ENCODE results near the gene AARS2. TPM values are rescaled to one million over a fixed set of nuclear protein-coding genes. Genes with fewer than 3 reads are reported as not detected.

AARS2 gene
- total and polyA plus RNA-seq, 2 of the 8 experiments (the other 6 are each of a cell fraction or from before 2014, with no cell fraction given) = 8.6 to 20.4 TPM

GRCh38 chr6:44268095-44268628 lies 45.0 kb downstream of the AARS2 start:
- Histone ChIP-seq H3K4me1 (replicated peaks in 1 of 4; ENCODE audit: control insufficient read depth in 3 of 4, insufficient read depth in 4 of 4, low read length in 3 of 4) (peaks cover 16 to 46% (median 22%) of the 10 kb centered on the region in 4 experiments), H2AK5ac (ENCODE audit: low read depth, low read length) (no peak overlapping the region), H3K4me2 (ENCODE audit: insufficient read depth in 1 of 2, low read depth in 2 of 2, low read length in 2 of 2) (peak overlapping the region; percentile 4 to 57; a peak in 3 of 4 replicates), H4K20me1 (replicated peaks in 1 of 2; ENCODE audit: control insufficient read depth in 1 of 2, insufficient read depth in 2 of 2, low read length in 2 of 2) (peaks cover 1 to 2% of the 10 kb centered on the region in 2 experiments), H3K27ac (ENCODE audit: low read depth, low read length) (no peak overlapping the region), H3K14ac (ENCODE audit: insufficient read length) (no peak overlapping the region), H3K56ac (replicated peaks; ENCODE audit: insufficient read length, low read depth, low read length) (no peak overlapping the region), H3K79me1 (ENCODE audit: low read depth, low read length) (peaks cover 3% of the 10 kb centered on the region; the same call in 1 of the 2 replicates), H4K8ac (ENCODE audit: extremely low read depth, insufficient read depth, low read length) (no peak overlapping the region), H3K23me2 (ENCODE audit: low read depth, low read length) (peaks cover 14% of the 10 kb centered on the region), H4K91ac (replicated peaks; ENCODE audit: insufficient read length, low read length) (peak overlapping the region; percentile 10), H2BK5ac (ENCODE audit: low read depth, low read length) (no peak overlapping the region), H3K4me3 (ENCODE audit: extremely low read depth in 1 of 4, insufficient read depth in 2 of 4, low read depth in 3 of 4, low read length in 4 of 4) (peak overlapping the region in 3 of 4 experiments; percentile 7 to 43 (median 17); a peak in 4 of 8 replicates), H2AFZ (ENCODE audit: low read length) (0 out of 2 replicates have a peak overlapping the region, but pooled peaks have one; percentile 36), H3K18ac (ENCODE audit: extremely low read depth, low read length) (no peak overlapping the region; the same call in 1 of the 2 replicates), H2BK20ac (ENCODE audit: low read length) (no peak overlapping the region), H2BK120ac (replicated peaks; ENCODE audit: low read depth, low read length) (no peak overlapping the region), H2BK15ac (ENCODE audit: low read length) (peak overlapping the region; percentile 73; the same call in 1 of the 2 replicates), H3K27me3 (replicated peaks in 1 of 4; ENCODE audit: control insufficient read depth in 3 of 4, extremely low read depth in 1 of 4, insufficient read depth in 3 of 4, low read length in 3 of 4) (peaks cover 0 to 3% (median 0%) of the 10 kb centered on the region in 4 experiments; a peak in 2 of 7 replicates), H4K5ac (ENCODE audit: insufficient read length, low read depth, low read length) (no peak overlapping the region), H3K9me3 (ENCODE audit: insufficient read depth in 2 of 2, low read depth in 1 of 2, low read length in 1 of 2) (no peaks in the 10 kb centered on the region), H3K23ac (ENCODE audit: insufficient read length) (no peak overlapping the region), H3K79me2 (ENCODE audit: control insufficient read depth in 1 of 2, insufficient read depth in 2 of 2, low read length in 2 of 2) (peaks cover 0 to 10% of the 10 kb centered on the region in 2 experiments; a peak in 1 of 4 replicates), H3K36me3 (ENCODE audit: control insufficient read depth in 2 of 4, insufficient read depth in 4 of 4, low read length in 3 of 4) (no peaks in the 10 kb centered on the region), H3K9ac (replicated peaks in 1 of 4; ENCODE audit: extremely low read depth in 1 of 4, low read depth in 3 of 4, low read length in 3 of 4) (no peak overlapping the region), H2BK12ac (ENCODE audit: low read depth, low read length) (peak overlapping the region; percentile 82; the same call in 1 of the 2 replicates), H3K4ac (replicated peaks; ENCODE audit: insufficient read length, low read depth, low read length) (no peak overlapping the region)
- peak in 1 of 2 experiments; percentile 89 for DNase-seq (ENCODE audit: low read depth in 1 of 2, low spot score in 2 of 2)
- POLR2A ChIA-PET (ENCODE audit: partially characterized antibody) = interaction anchor here (1.1 to 12.0 kb wide), 16 partner anchors 10 to 74 kb away, joined by 3 to 138 read pairs (median 10); partner anchors contain the start of genes AARS2, HSP90AB1, SLC35B2 and SPATS1
- CTCF ChIA-PET (ENCODE audit: partially characterized antibody) = interaction anchor here (0.6 to 19.0 kb wide), 32 partner anchors 11 to 190 kb away, joined by 3 to 330 read pairs (median 6); partner anchors contain the start of genes AARS2, HSP90AB1, SLC35B2 and SPATS1
- WGBS, 2 experiments (ENCODE audit: extremely low coverage in 1 of 2, insufficient coverage in 1 of 2, insufficient read length in 1 of 2, insufficient replicate concordance in 2 of 2, low coverage in 1 of 2, low lambda C conversion rate in 2 of 2, missing lambda C conversion rate in 1 of 2) = 12% methylated on average over 5 of the region's 5 CpGs; no CpG with 5 or more reads in 1 of the 2 experiments
- peak; percentile 94 for FAIRE-seq
- TF ChIP-seq EZH2 (IDR thresholded peaks at IDR 0.05; ENCODE audit: low read depth, low read length, severe bottlenecking) (no peak), CHD1 (IDR thresholded peaks at IDR 0.05; ENCODE audit: low read depth, low read length) (no peak), RFX5 (IDR thresholded peaks at IDR 0.05; ENCODE audit: borderline replicate concordance, low read depth, low read length) (no peak), SIRT6 (IDR thresholded peaks at IDR 0.05; ENCODE audit: low read length) (no peak), MAFK (IDR thresholded peaks at IDR 0.05; ENCODE audit: low read depth, low read length) (no peak), POLR2AphosphoS5 (IDR thresholded peaks at IDR 0.05; ENCODE audit: low read depth, low read length) (no peak), YY1 (IDR thresholded peaks at IDR 0.05; ENCODE audit: low read depth, low read length) (peak; percentile 54), MAX (IDR thresholded peaks at IDR 0.05) (no peak; the same call in 1 of the 2 replicates), SIX5 (IDR thresholded peaks at IDR 0.05; ENCODE audit: low read depth, low read length) (no peak), BACH1 (IDR thresholded peaks at IDR 0.05; ENCODE audit: low read length) (no peak), TAF7 (optimal IDR thresholded peaks at IDR 0.05; ENCODE audit: borderline replicate concordance, low read depth, low read length) (no peak), CEBPB (IDR thresholded peaks at IDR 0.05; ENCODE audit: low read depth, low read length) (no peak), EGR1 (IDR thresholded peaks at IDR 0.05; ENCODE audit: borderline replicate concordance, low read depth, low read length) (peak; percentile 23), BRCA1 (IDR thresholded peaks at IDR 0.05; ENCODE audit: low read depth, low read length) (no peak)
